ENCODE data around the gene ITGA2. TPM values are rescaled to one million over a fixed set of nuclear protein-coding genes. Genes with fewer than 3 reads are reported as not detected.
A peak's percentile ranks its signal among the peaks of the same experiment; 100 is the strongest.

Gene ITGA2
- total and polyA plus RNA-seq, 2 of the 8 experiments (the other 6 are each of a cell fraction or from before 2014, with no cell fraction given), result 1.4 to 7.7 TPM

- POLR2A ChIA-PET (ENCODE audit: partially characterized antibody), result no interaction called here
- no peak overlapping the region for H2BK20ac ChIP-seq (ENCODE audit: low read length)
- no peak overlapping the region for H4K91ac ChIP-seq (replicated peaks; ENCODE audit: insufficient read length, low read length)
- no peak overlapping the region for H2BK120ac ChIP-seq (replicated peaks; ENCODE audit: low read depth, low read length)
- H3K9me3 ChIP-seq (ENCODE audit: insufficient read depth in 2 of 2, low read depth in 1 of 2, low read length in 1 of 2), result no peaks in the 10 kb centered on the region
- H3K4ac ChIP-seq (replicated peaks; ENCODE audit: insufficient read length, low read depth, low read length), result no peak overlapping the region
- H3K27me3 ChIP-seq (replicated peaks in 1 of 4; ENCODE audit: control insufficient read depth in 3 of 4, extremely low read depth in 1 of 4, insufficient read depth in 3 of 4, low read length in 3 of 4), result no peaks in the 10 kb centered on the region
- H3K4me3 ChIP-seq (ENCODE audit: extremely low read depth in 1 of 4, insufficient read depth in 2 of 4, low read depth in 3 of 4, low read length in 4 of 4), result no peak overlapping the region
- no peak overlapping the region for H3K18ac ChIP-seq (ENCODE audit: extremely low read depth, low read length)
- H2AFZ ChIP-seq (ENCODE audit: low read length), result 0 out of 2 replicates have a peak overlapping the region, but pooled peaks have one; percentile 52
- CTCF ChIA-PET (ENCODE audit: partially characterized antibody), result interaction anchor here (0.6 to 5.3 kb wide), 51 partner anchors 9 to 484 kb away, joined by 3 to 72 read pairs (median 5); partner anchors contain the start of genes ITGA2 and MOCS2
- no peak overlapping the region for H4K8ac ChIP-seq (ENCODE audit: extremely low read depth, insufficient read depth, low read length)
- no peak overlapping the region for H3K9ac ChIP-seq (replicated peaks in 1 of 4; ENCODE audit: extremely low read depth in 1 of 4, low read depth in 3 of 4, low read length in 3 of 4)
- H3K4me2 ChIP-seq (ENCODE audit: insufficient read depth in 1 of 2, low read depth in 2 of 2, low read length in 2 of 2), result no peak overlapping the region
- no peak overlapping the region for H3K56ac ChIP-seq (replicated peaks; ENCODE audit: insufficient read length, low read depth, low read length)
- no peak for DNase-seq (ENCODE audit: low read depth in 1 of 2, low spot score in 2 of 2)
- peak; percentile 73 for FAIRE-seq
- no peaks in the 10 kb centered on the region for H3K79me1 ChIP-seq (ENCODE audit: low read depth, low read length)
- no peaks in the 10 kb centered on the region for H3K4me1 ChIP-seq (replicated peaks in 1 of 4; ENCODE audit: control insufficient read depth in 3 of 4, insufficient read depth in 4 of 4, low read length in 3 of 4)
- no peak overlapping the region for H2AK5ac ChIP-seq (ENCODE audit: low read depth, low read length)
- no peaks in the 10 kb centered on the region for H3K36me3 ChIP-seq (ENCODE audit: control insufficient read depth in 2 of 4, insufficient read depth in 4 of 4, low read length in 3 of 4)
- no peaks in the 10 kb centered on the region for H4K20me1 ChIP-seq (replicated peaks in 1 of 2; ENCODE audit: control insufficient read depth in 1 of 2, insufficient read depth in 2 of 2, low read length in 2 of 2)
- no peak overlapping the region for H3K14ac ChIP-seq (ENCODE audit: insufficient read length)
- H2BK12ac ChIP-seq (ENCODE audit: low read depth, low read length), result no peak overlapping the region
- no peaks in the 10 kb centered on the region for H3K79me2 ChIP-seq (ENCODE audit: control insufficient read depth in 1 of 2, insufficient read depth in 2 of 2, low read length in 2 of 2)
- no peak overlapping the region for H3K23ac ChIP-seq (ENCODE audit: insufficient read length)
- 25% methylated on average over 1 of the region's 1 CpG; no CpG with 5 or more reads in 1 of the 2 experiments for WGBS, 2 experiments (ENCODE audit: extremely low coverage in 1 of 2, insufficient coverage in 1 of 2, insufficient read length in 1 of 2, insufficient replicate concordance in 2 of 2, low coverage in 1 of 2, low lambda C conversion rate in 2 of 2, missing lambda C conversion rate in 1 of 2)
- H2BK15ac ChIP-seq (ENCODE audit: low read length), result no peak overlapping the region
- H4K5ac ChIP-seq (ENCODE audit: insufficient read length, low read depth, low read length), result no peak overlapping the region
- H2BK5ac ChIP-seq (ENCODE audit: low read depth, low read length), result no peak overlapping the region
- TF ChIP-seq ATF2 (IDR thresholded peaks at IDR 0.05; ENCODE audit: low read length) (no peak), RAD21 (IDR thresholded peaks at IDR 0.05 in 1 of 2, conservative IDR thresholded peaks at IDR 0.05 in 1 of 2; ENCODE audit: low read depth in 2 of 2, low read length in 2 of 2) (peak; percentile 90 to 94), CTCF (IDR thresholded peaks at IDR 0.05; ENCODE audit: control extremely low read depth in 1 of 3, insufficient read depth in 1 of 3, low read depth in 1 of 3, low read length in 3 of 3) (peak in 2 of 3 experiments; percentile 73 to 78; a peak in 3 of 4 replicates)
- no peaks in the 10 kb centered on the region for H3K23me2 ChIP-seq (ENCODE audit: low read depth, low read length)
- H3K27ac ChIP-seq (ENCODE audit: low read depth, low read length), result no peak overlapping the region
Measured at GRCh38 chr5:52948418-52949076, 40.6 kb upstream of the ITGA2 start.

All from H1 (cell line).